HG03039 (cell line): ENCODE data around the gene FGF2.
"Not testable (repeated sequence)": the region's sequence is repeated elsewhere in the genome, so short reads cannot be mapped to it uniquely, and the experiment has no call there.

Experiments
- ATAC-seq: cut with Tn5 transposase; IDR thresholded peaks from one replicate; pipeline ENCODE4 v1.9.1; 2021; ENCODE audit warnings: mild to moderate bottlenecking, moderate library complexity; ENCODE audit not compliant: unreplicated experiment

Gene FGF2

GRCh38 chr4:122921300-122921699, 94.7 kb downstream of the FGF2 start:
- ATAC-seq, result no peak

- ATAC-seq, result peak; percentile 60
These were observed 95.6 kb downstream of the FGF2 start, which contains the start of gene NUDT6 for GRCh38 chr4:122921971-122922876. TSS of gene NUDT6 (minus strand) at chr4:122922597. CDS start at chr4:122922572, 25 bp downstream.

DNA sequence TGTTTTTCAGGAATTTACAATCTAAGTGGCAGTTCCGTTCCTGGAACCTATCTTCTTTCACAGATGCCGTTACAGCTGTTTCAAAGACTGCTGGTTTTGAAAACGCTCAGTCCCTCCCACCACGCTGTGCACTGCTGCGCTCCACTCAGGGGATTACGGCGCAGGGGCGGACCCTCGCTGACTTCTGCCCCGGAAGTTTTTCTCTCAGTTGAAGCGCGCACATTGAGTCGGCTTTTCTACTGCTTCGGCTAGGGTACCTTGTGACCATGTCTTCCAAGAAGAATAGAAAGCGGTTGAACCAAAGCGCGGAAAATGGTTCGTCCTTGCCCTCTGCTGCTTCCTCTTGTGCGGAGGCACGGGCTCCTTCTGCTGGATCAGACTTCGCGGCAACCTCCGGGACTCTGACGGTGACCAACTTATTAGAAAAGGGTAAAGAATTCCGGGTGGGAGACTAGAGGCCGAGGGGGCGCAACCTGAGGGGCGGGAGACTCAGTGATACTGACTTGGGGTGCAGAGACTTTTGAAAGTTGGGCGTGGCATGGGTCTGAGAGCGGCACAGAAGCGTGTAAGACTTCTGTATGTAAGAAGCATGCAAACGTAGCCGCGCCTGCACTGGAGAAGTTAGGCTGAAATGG, 96.4 kb downstream of the FGF2 start:
- peak; percentile 96 for ATAC-seq

- no peak for ATAC-seq
These were observed 102.3 kb downstream of the FGF2 start for GRCh38 chr4:122928930-122929329.

DNA sequence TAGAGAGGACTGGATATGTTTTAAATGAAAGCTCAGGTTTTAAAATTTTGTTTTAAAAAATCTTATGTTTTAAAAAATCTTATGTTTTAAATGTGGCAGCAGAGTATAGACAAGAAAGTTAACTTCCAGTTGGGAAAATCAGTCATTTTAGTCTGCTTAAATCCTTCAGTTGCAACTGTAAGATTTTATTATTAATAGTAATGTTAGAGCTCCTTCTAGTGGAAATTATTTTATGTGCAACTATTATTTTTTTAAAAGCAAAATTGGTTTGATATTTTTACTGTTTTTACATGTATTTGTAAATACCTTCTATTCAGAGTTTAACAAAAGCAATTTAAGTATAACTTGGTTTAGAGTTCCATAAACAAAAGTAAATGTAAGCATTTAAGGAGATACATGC, 104.2 kb downstream of the FGF2 start:
- ATAC-seq, result no peak

GRCh38 chr4:122932763-122933162, 106.1 kb downstream of the FGF2 start:
- ATAC-seq, result no peak

- not testable (repeated sequence) for ATAC-seq
These were observed 118.5 kb downstream of the FGF2 start for GRCh38 chr4:122945136-122945535.

DNA sequence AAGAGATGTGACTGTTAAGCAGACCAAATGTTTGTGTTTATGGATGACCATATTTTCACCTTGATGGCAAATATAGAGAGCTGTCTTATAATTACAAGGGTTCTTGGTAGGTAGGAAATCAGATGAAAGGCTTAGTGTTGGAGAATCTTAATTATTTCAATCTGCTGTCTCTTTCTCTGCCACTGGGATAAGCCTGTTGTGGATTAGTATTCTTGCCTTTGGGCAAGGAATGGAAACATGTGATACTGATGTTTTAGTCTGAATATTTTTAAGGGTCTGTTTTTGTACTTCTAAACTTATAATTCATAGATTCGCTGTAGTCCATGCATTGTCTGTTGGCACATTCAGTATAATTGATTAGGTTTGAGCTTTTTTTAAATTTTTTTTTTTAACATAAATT, 119.5 kb downstream of the FGF2 start:
- ATAC-seq, result no peak
